Activated CD4-positive, alpha-beta T cell treated with anti-CD3 and anti-CD28 coated beads for 4 hours (primary cell): ENCODE data around the gene ZMYM2.

Experiments used
- DNase-seq, 2 donors: peaks; one replicate each; pipeline ENCODE4 v3.0.0-alpha.2; 2020

ZMYM2 gene

GRCh38 chr13:20137875-20138274 lies 179.3 kb downstream of the ZMYM2 start:
- DNase-seq: no peak

DNA sequence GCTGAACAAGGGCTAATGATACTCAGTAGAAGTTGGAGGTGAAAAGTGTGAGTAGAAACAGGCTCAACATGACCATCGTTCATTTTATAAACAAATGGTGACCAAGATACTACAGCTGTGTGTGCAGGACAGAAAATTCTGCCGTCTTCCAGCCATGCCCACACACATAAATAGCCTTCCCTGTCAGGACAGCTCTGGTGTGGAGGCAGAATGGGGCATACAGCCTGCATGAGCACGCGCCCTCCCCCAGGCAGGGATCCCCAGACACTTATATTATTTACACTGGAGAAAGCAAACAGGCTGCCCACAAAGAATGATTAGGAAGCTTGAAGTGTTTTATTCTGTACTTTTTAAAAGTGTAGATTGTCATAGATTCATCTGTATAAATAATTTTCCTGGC lies 182.0 kb downstream of the ZMYM2 start:
- no peak for DNase-seq
